Kidney epithelial cell (primary cell): ENCODE measurements around the gene C2CD4C. TPM values are rescaled to one million over a fixed set of nuclear protein-coding genes. Genes with fewer than 3 reads are reported as not detected.

Experiments
- DNase-seq: peaks from one replicate; pipeline ENCODE4 v3.0.0-alpha.2; 2010; ENCODE audit warnings: low read depth
- H3K27me3 ChIP-seq: 2 replicates; pipeline ENCODE4 v1.6.0; 2011; ENCODE audit warnings: low read length; ENCODE audit not compliant: control insufficient read depth, insufficient read depth
- H3K36me3 ChIP-seq: 2 replicates; pipeline ENCODE4 v1.5.1; 2011; ENCODE audit warnings: low read length; ENCODE audit not compliant: control insufficient read depth, insufficient read depth
- H3K4me3 ChIP-seq: 2 replicates; pipeline ENCODE4 v1.5.1; 2011; ENCODE audit warnings: low read depth, mild to moderate bottlenecking, control low read depth, low read length
- total RNA-seq: library from RNA; depleted of rRNA; stranded (reverse); fragments of >200 nt; gene quantifications from 2 replicates; pipeline ENCODE4 v1.2.3, GENCODE V29; 2015
- TF ChIP-seq, protein P1 (sequence below): IDR thresholded peaks from 2 replicates; pipeline ENCODE4 v1.5.1; 2011; ENCODE audit warnings: mild to moderate bottlenecking, moderate library complexity, low read length, control low read depth, inconsistent platforms; ENCODE audit not compliant: insufficient read depth, poor library complexity, severe bottlenecking

The C2CD4C gene
- total RNA-seq, 1 donor from 2014 or later: not detected

DNA sequence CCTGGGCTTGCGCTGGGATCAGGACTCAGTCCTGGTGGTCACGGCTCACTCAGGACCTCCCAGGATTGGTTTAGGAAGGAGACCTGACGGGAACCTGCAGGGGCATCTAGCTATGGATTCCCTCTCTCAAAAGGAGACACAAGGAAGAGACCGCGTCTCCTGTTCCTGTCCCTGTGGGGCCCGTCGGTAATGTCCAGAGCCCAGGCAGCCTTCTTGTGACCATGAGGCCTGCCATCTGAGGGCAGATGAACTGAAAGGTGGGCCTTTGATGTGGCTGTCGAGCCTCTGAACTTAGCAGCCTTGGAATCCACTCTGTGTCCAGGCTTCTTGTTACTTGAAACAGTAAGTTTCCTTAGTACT, 32.9 kb downstream of the C2CD4C start:
- Histone ChIP-seq H3K27me3 (peaks cover 46% of the 10 kb centered on the region), H3K4me3 (no peak overlapping the region), H3K36me3 (no peaks in the 10 kb centered on the region)
- DNase-seq: no peak
- TF ChIP-seq, protein P1, sequence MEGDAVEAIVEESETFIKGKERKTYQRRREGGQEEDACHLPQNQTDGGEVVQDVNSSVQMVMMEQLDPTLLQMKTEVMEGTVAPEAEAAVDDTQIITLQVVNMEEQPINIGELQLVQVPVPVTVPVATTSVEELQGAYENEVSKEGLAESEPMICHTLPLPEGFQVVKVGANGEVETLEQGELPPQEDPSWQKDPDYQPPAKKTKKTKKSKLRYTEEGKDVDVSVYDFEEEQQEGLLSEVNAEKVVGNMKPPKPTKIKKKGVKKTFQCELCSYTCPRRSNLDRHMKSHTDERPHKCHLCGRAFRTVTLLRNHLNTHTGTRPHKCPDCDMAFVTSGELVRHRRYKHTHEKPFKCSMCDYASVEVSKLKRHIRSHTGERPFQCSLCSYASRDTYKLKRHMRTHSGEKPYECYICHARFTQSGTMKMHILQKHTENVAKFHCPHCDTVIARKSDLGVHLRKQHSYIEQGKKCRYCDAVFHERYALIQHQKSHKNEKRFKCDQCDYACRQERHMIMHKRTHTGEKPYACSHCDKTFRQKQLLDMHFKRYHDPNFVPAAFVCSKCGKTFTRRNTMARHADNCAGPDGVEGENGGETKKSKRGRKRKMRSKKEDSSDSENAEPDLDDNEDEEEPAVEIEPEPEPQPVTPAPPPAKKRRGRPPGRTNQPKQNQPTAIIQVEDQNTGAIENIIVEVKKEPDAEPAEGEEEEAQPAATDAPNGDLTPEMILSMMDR: no peak

DNA sequence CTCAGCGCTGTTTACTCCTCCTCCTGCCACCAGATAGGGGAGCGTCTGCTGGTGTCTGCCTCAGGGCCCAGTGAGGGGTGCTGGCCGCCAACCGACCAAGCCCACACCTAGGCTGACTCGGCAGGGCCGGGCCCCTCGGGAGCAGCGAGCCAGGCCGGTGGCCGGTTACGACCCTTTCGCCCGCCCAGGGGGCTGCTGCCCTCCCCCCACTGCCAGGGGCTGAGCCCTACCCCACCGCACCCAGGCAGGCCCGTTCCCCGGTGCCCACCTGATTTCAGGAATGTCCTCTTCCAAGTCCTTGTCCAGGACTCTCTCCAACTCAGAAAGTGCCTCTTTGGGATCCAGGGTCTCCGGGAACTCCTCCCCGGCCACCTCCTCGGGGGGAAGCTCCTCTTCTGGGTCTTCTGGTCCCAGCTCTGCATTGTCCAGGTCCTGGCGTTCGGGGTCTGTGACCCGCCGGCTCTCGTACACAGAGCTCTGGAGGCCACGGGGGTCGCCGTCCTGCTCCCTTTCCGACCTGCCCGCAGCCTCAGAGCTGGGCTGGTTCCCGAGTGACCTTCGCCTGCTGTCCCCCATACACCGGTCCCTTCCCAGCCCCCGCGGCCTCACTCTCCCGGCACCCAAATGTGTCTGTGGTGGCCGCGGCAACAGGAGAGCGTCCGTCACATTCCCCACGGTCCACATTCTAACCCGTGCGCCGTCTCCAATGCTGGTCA, 33.4 kb downstream of the C2CD4C start:
- peaks cover 51% of the 10 kb centered on the region for H3K27me3 ChIP-seq
- no peaks in the 10 kb centered on the region for H3K36me3 ChIP-seq
- TF ChIP-seq, protein P1: no peak
- no peak overlapping the region for H3K4me3 ChIP-seq
- no peak for DNase-seq

DNA sequence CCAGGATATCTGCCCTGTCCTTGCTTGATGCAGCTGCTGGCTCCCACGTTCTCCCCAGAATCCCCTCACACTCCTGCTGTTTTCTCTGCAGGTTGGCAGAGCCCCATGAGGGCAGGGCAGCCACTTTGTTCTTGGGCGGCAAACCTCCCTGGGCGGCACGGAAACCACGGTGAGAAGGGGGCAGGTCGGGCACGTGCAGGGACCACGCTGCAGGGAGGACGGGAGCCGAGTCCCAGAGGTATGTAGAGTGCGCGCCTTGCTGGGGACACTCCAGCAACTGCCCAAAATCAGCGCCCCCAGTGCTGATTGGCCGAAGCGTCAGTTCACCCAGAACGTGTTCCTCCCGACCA, 34.1 kb downstream of the C2CD4C start:
- Histone ChIP-seq H3K4me3 (no peak overlapping the region), H3K27me3 (peaks cover 51% of the 10 kb centered on the region), H3K36me3 (no peaks in the 10 kb centered on the region)
- DNase-seq: no peak
- TF ChIP-seq, protein P1: no peak

- Histone ChIP-seq H3K36me3 (no peaks in the 10 kb centered on the region), H3K4me3 (no peak overlapping the region), H3K27me3 (peaks cover 52% of the 10 kb centered on the region)
- DNase-seq: no peak
- TF ChIP-seq, protein P1: no peak
These were observed 34.6 kb downstream of the C2CD4C start for GRCh38 chr19:374183-374885.

DNA sequence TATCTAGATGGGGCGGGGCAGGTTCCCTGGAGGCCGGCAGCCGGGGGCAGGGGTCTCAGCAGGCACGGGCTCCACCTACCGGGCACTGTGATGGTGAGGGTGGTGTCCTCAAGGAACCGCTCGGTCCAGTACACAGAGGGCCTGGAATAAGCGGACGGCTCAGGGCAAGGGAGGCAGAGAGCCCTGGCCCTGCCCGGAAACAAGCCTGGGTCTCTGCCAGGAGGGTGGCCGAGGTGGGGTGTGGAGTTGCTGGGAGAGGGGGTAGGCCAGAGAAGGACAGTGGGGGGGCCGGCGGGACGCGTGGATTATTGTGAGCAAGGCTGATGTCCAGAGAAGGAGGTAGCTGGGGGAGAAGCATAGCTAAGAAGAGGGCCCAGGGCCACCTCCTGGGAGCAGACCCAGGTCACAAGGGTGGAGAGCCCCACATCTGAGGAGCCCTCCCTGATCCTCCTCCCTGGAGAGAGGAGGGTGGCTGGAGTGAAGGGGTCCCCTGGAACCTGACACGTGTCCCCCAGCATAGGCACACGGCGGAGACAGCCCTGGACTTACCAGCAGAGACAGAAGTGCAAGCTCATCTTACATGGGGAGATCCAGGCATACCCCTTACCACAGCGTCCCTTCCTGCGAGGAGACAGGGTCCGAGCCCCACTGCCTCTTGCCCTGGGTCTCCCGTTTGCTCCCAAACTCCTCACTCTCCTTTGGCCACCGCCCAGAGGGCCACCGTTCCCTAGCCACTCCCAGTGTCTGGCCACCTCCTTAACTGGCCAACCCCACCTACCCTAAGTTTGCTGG, 35.4 kb downstream of the C2CD4C start:
- TF ChIP-seq, protein P1: no peak
- Histone ChIP-seq H3K27me3 (peaks cover 53% of the 10 kb centered on the region), H3K4me3 (no peak overlapping the region), H3K36me3 (no peaks in the 10 kb centered on the region)
- no peak for DNase-seq
